Ovary (tissue), 9 donors: ENCODE measurements around the gene PTPRK. TPM values are rescaled to one million over a fixed set of nuclear protein-coding genes. Genes with fewer than 3 reads are reported as not detected.

ENCODE experiments used
- DNase-seq, 5 donors: peaks; one replicate each; pipeline ENCODE4 v3.0.0-alpha.2; 2019 to 2020
- H3K27ac ChIP-seq, 2 donors: fragments of 200-600 bp; one replicate each; pipeline versions ENCODE4 v1.5.1 to v1.8.0; 2019 to 2022
- H3K27me3 ChIP-seq: fragments of 200-600 bp; one replicate; pipeline ENCODE4 v1.8.0; 2022
- H3K36me3 ChIP-seq: fragments of 200-600 bp; sonication (generic); one replicate; pipeline ENCODE4 v1.5.1; 2019
- H3K4me1 ChIP-seq: one replicate; pipeline ENCODE4 v1.8.1; 2013; ENCODE audit warnings: mild to moderate bottlenecking, moderate library complexity; ENCODE audit not compliant: insufficient read depth
- H3K4me3 ChIP-seq: fragments of 200-600 bp; sonication (generic); one replicate; pipeline ENCODE4 v1.5.1; 2017
- H3K9me3 ChIP-seq, 2 donors: fragments of 200-600 bp in 1 of 2; sonication (generic) in 1 of 2; one replicate each; pipeline versions ENCODE4 v1.5.1 to v1.8.1; 2013 to 2019; ENCODE audit warnings: mild to moderate bottlenecking in 1 of 2, moderate library complexity in 1 of 2
- EP300 ChIP-seq: sonication (generic); formaldehyde crosslinking; IDR thresholded peaks from one replicate; pipeline ENCODE4 v1.6.1; 2017; ENCODE audit warnings: antibody characterized with exemption
- POLR2A ChIP-seq: fragments of 450-650 bp; IDR thresholded peaks from one replicate; pipeline ENCODE4 v1.6.1; 2017; ENCODE audit warnings: antibody characterized with exemption, mild to moderate bottlenecking, moderate library complexity
- WGBS, 3 donors: extraction: QIAGEN DNeasy Blood & Tissue Kit in 1 of 3; methylation state at CpG; one replicate each; pipeline versions ENCODE4 v1.1.5 to v1.1.7; 2013 to 2017; 5-methylcytosine and 5-hydroxymethylcytosine counted together
- intact Hi-C, 4 donors: fragments of 100-400 bp; cut with DNase I; formaldehyde crosslinking; loops; one replicate each; pipeline versions ENCODE4 v1.11.0 to v1.15.1; 2022 to 2023
- polyA plus RNA-seq, 2 donors: library from polyadenylated mRNA; stranded (reverse); fragments of 200-250 nt in 1 of 2; fragments of 350-450 nt in 1 of 2; fragmentation: Illumina TruSeq in 1 of 2; extraction: RNeasy Lipid Tissue Mini Kit (QIAGEN cat#74804) in 1 of 2; gene quantifications; one replicate each; pipeline ENCODE4 v1.2.3, GENCODE V29; 2013 to 2014
- total RNA-seq, 7 donors: library from RNA; depleted of rRNA in 2 of 7; stranded (reverse); fragments of >200 nt in 2 of 7; fragmentation: NEBNext Ultra II Directional in 3 of 7; extraction: Animal tissue kit (Norgen Biotek cat#: 25700) in 3 of 7; gene quantifications; one replicate each; pipeline versions ENCODE4 v1.1.0 to v1.2.4, GENCODE V29; 2016 to 2023
- TF ChIP-seq, protein P1 (sequence below), 3 donors: fragments of 450-650 bp in 2 of 3; fragments of 200-600 bp in 1 of 3; IDR thresholded peaks; one replicate each; pipeline versions ENCODE4 v1.5.1 to v1.8.0; 2016 to 2022; ENCODE audit warnings: antibody characterized with exemption in 3 of 3, mild to moderate bottlenecking in 1 of 3
- donor health status: DM: no; HTN: no; CAD: no; lungs with moderate emphysema.
- donor health status: DM: no; HTN: no; CAD: no.
- donor health status: Bipolar disorder and iron deficiency.
- donor health status: DM: yes; HTN: yes; CAD: no.
- donor health status: DM: no; HTN: no; CAD: no.
- donor health status: DM: yes; HTN: yes; CAD: no.

PTPRK gene
- total and polyA plus RNA-seq, 9 donors, result 24.0 to 50.7 (median 44.1) TPM

DNA sequence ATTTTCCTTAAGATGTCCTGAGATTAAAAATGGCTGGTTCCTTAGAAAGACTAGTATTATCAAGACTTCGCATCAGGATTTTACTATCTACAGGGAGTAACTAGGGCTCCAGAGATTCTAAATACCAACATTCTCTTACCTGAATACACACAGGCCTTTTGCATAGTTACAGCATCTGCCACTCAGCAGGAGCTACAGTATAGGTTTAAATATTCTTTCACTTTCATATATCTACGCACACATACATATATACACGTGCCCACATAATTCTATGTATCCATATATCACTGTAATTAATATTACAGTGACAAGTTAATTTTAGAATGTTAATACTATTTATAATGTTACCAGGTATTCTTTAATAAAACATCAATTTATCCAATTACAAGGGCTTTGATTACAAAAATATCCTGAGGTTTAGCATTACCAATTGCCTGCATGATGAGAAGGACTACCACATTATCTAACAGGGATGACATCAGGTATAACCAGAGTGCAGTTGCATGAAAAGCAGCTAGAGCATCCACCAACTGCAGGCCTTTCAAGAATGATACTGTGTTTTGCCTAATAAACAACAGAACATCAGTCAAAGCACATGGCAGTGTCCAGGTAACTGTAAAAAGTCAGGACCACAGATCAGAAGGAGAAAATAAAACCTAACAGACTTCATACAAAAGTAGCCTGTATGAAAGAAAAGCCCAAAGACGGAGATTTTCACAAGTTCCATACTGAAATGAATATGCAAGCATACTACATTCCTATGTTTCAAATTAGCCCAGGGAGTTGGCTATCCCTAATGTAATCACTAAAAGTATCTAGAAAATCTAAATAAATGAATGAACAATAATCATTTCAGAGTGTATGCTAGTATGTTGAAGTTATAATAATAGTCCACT lies 268.7 kb downstream of the PTPRK start:
- Histone ChIP-seq H3K36me3 (no peaks in the 10 kb centered on the region), H3K4me1 (no peaks in the 10 kb centered on the region), H3K27ac (no peak overlapping the region), H3K4me3 (no peak overlapping the region), H3K9me3 (no peaks in the 10 kb centered on the region), H3K27me3 (no peaks in the 10 kb centered on the region)
- no peak for DNase-seq
- TF ChIP-seq POLR2A, result no peak
- TF ChIP-seq, protein P1, sequence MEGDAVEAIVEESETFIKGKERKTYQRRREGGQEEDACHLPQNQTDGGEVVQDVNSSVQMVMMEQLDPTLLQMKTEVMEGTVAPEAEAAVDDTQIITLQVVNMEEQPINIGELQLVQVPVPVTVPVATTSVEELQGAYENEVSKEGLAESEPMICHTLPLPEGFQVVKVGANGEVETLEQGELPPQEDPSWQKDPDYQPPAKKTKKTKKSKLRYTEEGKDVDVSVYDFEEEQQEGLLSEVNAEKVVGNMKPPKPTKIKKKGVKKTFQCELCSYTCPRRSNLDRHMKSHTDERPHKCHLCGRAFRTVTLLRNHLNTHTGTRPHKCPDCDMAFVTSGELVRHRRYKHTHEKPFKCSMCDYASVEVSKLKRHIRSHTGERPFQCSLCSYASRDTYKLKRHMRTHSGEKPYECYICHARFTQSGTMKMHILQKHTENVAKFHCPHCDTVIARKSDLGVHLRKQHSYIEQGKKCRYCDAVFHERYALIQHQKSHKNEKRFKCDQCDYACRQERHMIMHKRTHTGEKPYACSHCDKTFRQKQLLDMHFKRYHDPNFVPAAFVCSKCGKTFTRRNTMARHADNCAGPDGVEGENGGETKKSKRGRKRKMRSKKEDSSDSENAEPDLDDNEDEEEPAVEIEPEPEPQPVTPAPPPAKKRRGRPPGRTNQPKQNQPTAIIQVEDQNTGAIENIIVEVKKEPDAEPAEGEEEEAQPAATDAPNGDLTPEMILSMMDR (IDR thresholded peaks at IDR 0.05), result no peak
- 94 to 97% (median 96%) methylated on average over 4 of the region's 4 CpGs for WGBS, 3 donors
- intact Hi-C loops, result no loop called here

DNA sequence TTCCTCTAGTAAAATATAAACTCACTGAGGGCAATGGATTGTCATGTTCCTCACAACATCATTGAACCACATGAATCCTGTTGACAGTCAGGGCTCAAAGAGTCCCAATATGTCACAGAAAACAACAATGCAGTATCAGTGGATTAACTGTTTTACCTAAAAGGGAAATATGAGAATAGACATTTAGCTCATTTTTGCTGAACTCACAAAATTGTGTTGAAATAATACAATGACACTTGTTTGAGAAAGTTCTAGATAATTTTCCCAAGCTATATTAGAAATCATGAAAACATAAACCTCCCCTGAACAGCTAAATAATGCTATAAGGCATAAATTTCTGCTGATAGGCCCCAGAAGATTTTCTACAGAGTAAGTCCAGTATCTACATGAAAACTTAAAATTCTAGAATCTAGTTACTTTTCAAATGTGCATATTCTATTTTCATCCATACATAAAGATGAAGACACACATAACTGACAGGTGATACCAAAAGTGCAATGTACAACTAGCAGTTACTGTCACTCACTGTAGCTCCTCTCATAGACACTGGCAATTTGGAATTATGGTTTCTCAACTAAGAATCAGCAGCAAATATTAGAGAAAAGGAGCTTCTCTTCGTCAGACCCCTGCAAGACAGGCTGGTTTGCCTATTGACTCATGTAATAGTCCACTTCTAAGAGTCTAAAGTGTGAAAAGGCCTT lies 269.9 kb downstream of the PTPRK start:
- H3K4me3 ChIP-seq, result no peak overlapping the region
- H3K4me1 ChIP-seq, result no peaks in the 10 kb centered on the region
- 94 to 100% (median 95%) methylated on average over 1 of the region's 1 CpG for WGBS, 3 donors
- H3K27ac ChIP-seq, result no peak overlapping the region
- H3K9me3 ChIP-seq, result no peaks in the 10 kb centered on the region
- no peak for TF ChIP-seq EP300
- TF ChIP-seq POLR2A, result no peak
- intact Hi-C loops, result no loop called here
- H3K27me3 ChIP-seq, result no peaks in the 10 kb centered on the region
- no peaks in the 10 kb centered on the region for H3K36me3 ChIP-seq
- DNase-seq, result no peak

DNA sequence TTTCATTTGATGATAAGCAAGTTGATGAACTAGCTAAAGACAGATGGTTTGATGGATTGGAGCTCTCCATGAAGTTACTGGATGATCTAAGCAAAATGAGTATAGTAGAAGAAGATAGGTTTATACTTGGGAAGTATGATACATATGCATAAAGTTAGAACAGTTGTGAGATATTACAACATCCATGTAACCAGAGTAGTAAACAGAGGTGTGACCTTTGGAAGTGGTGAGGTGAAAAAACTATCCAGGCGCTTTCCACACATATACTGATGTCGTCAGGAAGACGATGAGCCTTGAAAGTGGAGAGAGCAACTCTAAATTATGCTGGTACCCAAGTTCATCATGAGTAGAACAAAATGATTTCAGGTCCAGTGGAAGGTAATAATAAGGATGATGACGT lies 271.0 kb downstream of the PTPRK start:
- Histone ChIP-seq H3K4me1 (no peaks in the 10 kb centered on the region), H3K27ac (no peak overlapping the region), H3K27me3 (no peaks in the 10 kb centered on the region), H3K36me3 (no peaks in the 10 kb centered on the region), H3K9me3 (no peaks in the 10 kb centered on the region), H3K4me3 (no peak overlapping the region)
- 95 to 99% (median 96%) methylated on average over 4 of the region's 4 CpGs for WGBS, 3 donors
- intact Hi-C loops, result no loop called here
- TF ChIP-seq POLR2A (no peak), EP300 (no peak)
- TF ChIP-seq, protein P1 (IDR thresholded peaks at IDR 0.05), result no peak
- DNase-seq, result no peak

DNA sequence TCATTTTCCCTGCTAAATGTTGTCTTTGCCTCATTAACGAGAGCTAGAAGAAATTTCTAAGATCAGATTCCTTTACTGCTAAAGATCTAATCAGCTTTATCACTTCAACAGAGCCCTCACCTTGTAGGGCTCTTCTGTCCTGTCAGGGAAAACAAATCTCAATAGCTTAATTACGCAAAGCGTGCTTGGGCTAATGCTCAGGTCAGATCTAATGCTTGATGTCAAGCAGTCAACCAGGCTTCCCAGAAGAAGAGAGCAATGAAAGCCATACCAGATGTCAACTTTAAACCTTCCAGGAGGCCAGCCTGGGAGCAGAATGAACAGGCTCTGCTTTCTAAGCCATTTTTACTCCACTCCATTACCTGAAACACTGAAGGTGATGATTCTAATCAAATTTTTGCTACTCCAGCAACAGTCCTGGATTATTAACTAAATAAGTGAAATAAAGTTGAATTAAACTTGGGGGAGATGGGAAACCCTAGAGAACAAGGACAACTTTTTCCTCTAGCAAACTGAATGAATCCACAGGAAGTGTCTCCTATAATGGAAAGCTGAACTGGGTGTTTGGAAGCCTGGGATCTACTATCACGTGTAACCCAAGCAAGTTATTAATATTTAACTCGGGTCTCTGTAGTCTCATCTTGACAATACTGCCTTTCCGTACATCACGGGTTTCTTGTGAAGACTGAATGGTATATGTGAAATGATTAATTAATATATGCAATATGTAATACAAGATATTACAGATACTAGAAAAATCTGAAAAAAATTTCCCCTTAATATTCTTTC lies 273.7 kb downstream of the PTPRK start:
- H3K27me3 ChIP-seq, result no peaks in the 10 kb centered on the region
- intact Hi-C loops, result no loop called here
- no peaks in the 10 kb centered on the region for H3K9me3 ChIP-seq
- WGBS, 3 donors, result 94 to 96% (median 96%) methylated on average over 7 of the region's 7 CpGs
- H3K4me1 ChIP-seq, result no peaks in the 10 kb centered on the region
- no peaks in the 10 kb centered on the region for H3K36me3 ChIP-seq
- TF ChIP-seq POLR2A (no peak), EP300 (no peak)
- TF ChIP-seq, protein P1 (IDR thresholded peaks at IDR 0.05), result no peak
- DNase-seq, result no peak
- H3K27ac ChIP-seq, result no peak overlapping the region
- H3K4me3 ChIP-seq, result no peak overlapping the region
